K562 (cell line): Measurements from ENCODE around the gene ALPP. TPM values are rescaled to one million over a fixed set of nuclear protein-coding genes. Genes with fewer than 3 reads are reported as not detected.

Experiments used
- ATAC-seq: fragments of 200-7000 bp; cut with Tn5 transposase; 3 replicates; pipeline ENCODE4 v1.9.1; 2020; ENCODE audit warnings: moderate library complexity
- BruUV-seq: library from RNA; stranded (reverse); fragments of 400-500 nt; replicated peaks from 2 replicates; lab custom pipeline; 2021; lab: Mats Ljungman, UMichigan
- CTCF ChIA-PET: fragments of 300-600 bp; formaldehyde crosslinking; extraction: SDS; loops from one replicate; lab custom pipeline; 2021; ENCODE audit warnings: low intra/inter-chr PET ratio; lab: Yijun Ruan, JAX
- POLR2A ChIA-PET: fragments of 300-600, 350-650 bp; sonication (Branson Sonifier 250); formaldehyde crosslinking; extraction: SDS; loops from one replicate; lab custom pipeline; 2021; ENCODE audit warnings: antibody characterized with exemption, inconsistent platforms; lab: Yijun Ruan, JAX
- DNase-seq, 4 experiments: peaks; one replicate each; pipeline versions ENCODE4 v3.0.0 to v3.0.0-alpha.2; 2011 to 2018; ENCODE audit warnings: low spot score in 3 of 4, mixed read lengths in 3 of 4; ENCODE audit errors: extremely low read depth in 1 of 4
- FAIRE-seq: peaks from 2 replicates; lab custom pipeline; 2011; peaks lifted over from hg19 to GRCh38; lab: Jason Lieb, UNC
- H2AFZ ChIP-seq: 2 replicates; pipeline ENCODE4 v1.6.0; 2011; ENCODE audit warnings: low read depth, low read length, control low read depth, inconsistent platforms
- H3K27ac ChIP-seq: fragments of 200-600 bp; 3 replicates; pipeline ENCODE4 v1.8.0; 2011; ENCODE audit warnings: low read depth, mild to moderate bottlenecking, control low read depth, inconsistent platforms, low read length, moderate library complexity, mixed read lengths; ENCODE audit errors: extremely low read depth
- H3K27me3 ChIP-seq, 2 experiments: fragments of 300-600 bp in 1 of 2; 2 replicates in 1 of 2; 3 replicates in 1 of 2; pipeline versions ENCODE4 v1.6.0 to v1.8.0; 2011; ENCODE audit warnings: inconsistent platforms in 2 of 2, low read length in 2 of 2, mild to moderate bottlenecking in 1 of 2, mixed read lengths in 1 of 2, moderate library complexity in 1 of 2; ENCODE audit not compliant: control insufficient read depth in 2 of 2, insufficient read depth in 2 of 2
- H3K36me3 ChIP-seq: fragments of 300-600 bp; 3 replicates; pipeline ENCODE4 v1.8.0; 2011; ENCODE audit warnings: mild to moderate bottlenecking, low read length, inconsistent platforms; ENCODE audit not compliant: control insufficient read depth, insufficient read depth
- H3K4me1 ChIP-seq, 2 experiments: fragments of 200-600 bp in 1 of 2; replicated peaks in 1 of 2; 2 replicates in 1 of 2; 3 replicates in 1 of 2; pipeline versions ENCODE4 v1.5.1 to v1.8.0; 2011; ENCODE audit warnings: inconsistent platforms in 2 of 2, low read length in 2 of 2, mild to moderate bottlenecking in 1 of 2, mixed read lengths in 1 of 2, moderate library complexity in 1 of 2; ENCODE audit not compliant: control insufficient read depth in 2 of 2, insufficient read depth in 2 of 2
- H3K4me2 ChIP-seq: 2 replicates; pipeline ENCODE4 v1.6.1; 2011; ENCODE audit warnings: low read length, control low read depth, inconsistent platforms, mixed read lengths; ENCODE audit not compliant: insufficient read depth
- H3K4me3 ChIP-seq: fragments of 200-600 bp; sonication (generic), shearing (Covaris generic); 2 replicates; pipeline ENCODE4 v1.5.1; 2016; ENCODE audit warnings: control low read depth, inconsistent platforms
- H3K79me2 ChIP-seq: fragments of 200-600 bp; 3 replicates; pipeline ENCODE4 v1.8.0; 2011; ENCODE audit warnings: low read length, inconsistent platforms; ENCODE audit not compliant: control insufficient read depth, insufficient read depth
- H3K9ac ChIP-seq, 2 experiments: 2 replicates each; pipeline versions ENCODE4 v1.6.0 to v1.6.1; 2011; ENCODE audit warnings: low read depth in 2 of 2, low read length in 2 of 2, control low read depth in 1 of 2, inconsistent platforms in 1 of 2, mild to moderate bottlenecking in 1 of 2, mixed read lengths in 1 of 2; ENCODE audit not compliant: insufficient read depth in 1 of 2
- H3K9me1 ChIP-seq: one replicate; pipeline ENCODE4 v1.6.0; 2011; ENCODE audit warnings: inconsistent platforms, mild to moderate bottlenecking, low read length, moderate library complexity; ENCODE audit not compliant: control insufficient read depth, insufficient read depth
- H3K9me3 ChIP-seq: replicated peaks from 2 replicates; pipeline ENCODE4 v1.5.1; 2011; ENCODE audit warnings: low read depth, low read length, inconsistent platforms; ENCODE audit not compliant: control insufficient read depth, insufficient read depth
- H4K20me1 ChIP-seq: replicated peaks from 2 replicates; pipeline ENCODE4 v1.6.1; 2011; ENCODE audit warnings: low read length, inconsistent platforms, mixed read lengths; ENCODE audit not compliant: control insufficient read depth, insufficient read depth
- C11orf30 ChIP-seq: fragments of 450-650 bp; IDR thresholded peaks from 2 replicates; pipeline ENCODE4 v1.6.1; 2016; ENCODE audit warnings: low read depth, mild to moderate bottlenecking
- DIDO1 ChIP-seq: fragments of 450-650 bp; IDR thresholded peaks from 2 replicates; pipeline ENCODE4 v1.6.1; 2016; ENCODE audit warnings: low read depth, missing biosample characterization, missing genetic modification characterization
- HSF4 ChIP-seq: fragments of 250-450 bp; sonication (Bioruptor Pico); IDR thresholded peaks from 2 replicates; pipeline ENCODE4 v2.1.2; 2022; ENCODE audit warnings: mild to moderate bottlenecking, moderate library complexity, borderline replicate concordance
- ILF3 ChIP-seq: fragments of 450-650 bp; IDR thresholded peaks from 2 replicates; pipeline ENCODE4 v1.6.1; 2018; ENCODE audit warnings: antibody characterized with exemption, mild to moderate bottlenecking, moderate library complexity, borderline replicate concordance
- IRF2 ChIP-seq: sonication (generic); formaldehyde crosslinking; IDR thresholded peaks from 2 replicates; pipeline ENCODE4 v1.8.1; 2022; ENCODE audit warnings: mild to moderate bottlenecking, missing genetic modification reagents
- PHTF2 ChIP-seq: fragments of 250-450 bp; sonication (Bioruptor Pico); IDR thresholded peaks from 2 replicates; pipeline ENCODE4 v1.5.0; 2021; ENCODE audit warnings: mild to moderate bottlenecking
- PREB ChIP-seq: sonication (generic); formaldehyde crosslinking; IDR thresholded peaks from 2 replicates; pipeline ENCODE4 v1.8.1; 2023; ENCODE audit warnings: mild to moderate bottlenecking, missing genetic modification reagents
- RHOXF2B ChIP-seq: fragments of 250-450 bp; sonication (Bioruptor Pico); conservative IDR thresholded peaks from 2 replicates; pipeline ENCODE4 v1.5.1; 2021
- RUNX1 ChIP-seq: sonication (generic); IDR thresholded peaks from 2 replicates; pipeline ENCODE4 v1.6.1; 2016; ENCODE audit warnings: antibody characterized with exemption, low read depth
- ZC3H8 ChIP-seq: fragments of 450-650 bp; IDR thresholded peaks from 2 replicates; pipeline ENCODE4 v1.6.1; 2017
- ZNF311 ChIP-seq: fragments of 250-450 bp; sonication (Bioruptor Pico); IDR thresholded peaks from 2 replicates; pipeline ENCODE4 v1.4.0; 2020; ENCODE audit warnings: mild to moderate bottlenecking, moderate library complexity
- ZNF551 ChIP-seq: fragments of 250-450 bp; sonication (Bioruptor Pico); IDR thresholded peaks from 2 replicates; pipeline ENCODE4 v1.5.0; 2021; ENCODE audit warnings: mild to moderate bottlenecking, moderate library complexity
- ZNF707 ChIP-seq: fragments of 250-450 bp; sonication (Bioruptor Pico); conservative IDR thresholded peaks from 2 replicates; pipeline ENCODE4 v1.8.0; 2022; ENCODE audit warnings: inconsistent platforms, mild to moderate bottlenecking, moderate library complexity
- WGBS: fragments of 100-300 bp; shearing (Covaris generic); methylation state at CpG from one replicate; pipeline ENCODE4 v1.1.6; 2016; ENCODE audit warnings: low coverage, mixed read lengths; ENCODE audit not compliant: insufficient coverage; ENCODE audit errors: missing lambda C conversion rate; 5-methylcytosine and 5-hydroxymethylcytosine counted together
- in situ Hi-C: fragments of 300-500 bp; cut with MboI; formaldehyde crosslinking; loops from 4 replicates; pipeline ENCODE4 v1.15.0; 2018; ENCODE audit warnings: inconsistent platforms, mixed read lengths
- intact Hi-C: fragments of 100-400 bp; cut with micrococcal nuclease; formaldehyde crosslinking; loops from 2 replicates; pipeline ENCODE4 v1.14.2; 2022
- polyA plus RNA-seq, 8 experiments: library from polyadenylated mRNA; depleted of rRNA in 4 of 8; stranded (reverse) in 5 of 8; unstranded in 3 of 8; fragments of >200 nt; fragmentation: Nextera tagmentation in 2 of 8; fragmentation: Illumina TruSeq in 1 of 8; extraction: Ambion mirVana in 2 of 8; extraction: Trizol in 1 of 8; gene quantifications; 2 replicates each; pipeline versions ENCODE4 v1.2.1 to v1.2.3, GENCODE V29; 2011 to 2014; ENCODE audit warnings: inconsistent platforms in 1 of 8, missing spikeins in 1 of 8
- total RNA-seq, 7 experiments: library from RNA; depleted of rRNA in 6 of 7; stranded (reverse); fragments of >200 nt in 6 of 7; fragmentation: Illumina TruSeq in 2 of 7; extraction: Trizol in 2 of 7; gene quantifications; 2 replicates each; pipeline versions ENCODE4 v1.2.1 to v1.2.3, GENCODE V29; 2011 to 2021; ENCODE audit warnings: low replicate concordance in 1 of 7

Gene ALPP
- total and polyA plus RNA-seq, 9 of the 15 experiments (the other 6 are each of a cell fraction or from before 2014, with no cell fraction given), result 0.03 TPM; not detected in 8

DNA sequence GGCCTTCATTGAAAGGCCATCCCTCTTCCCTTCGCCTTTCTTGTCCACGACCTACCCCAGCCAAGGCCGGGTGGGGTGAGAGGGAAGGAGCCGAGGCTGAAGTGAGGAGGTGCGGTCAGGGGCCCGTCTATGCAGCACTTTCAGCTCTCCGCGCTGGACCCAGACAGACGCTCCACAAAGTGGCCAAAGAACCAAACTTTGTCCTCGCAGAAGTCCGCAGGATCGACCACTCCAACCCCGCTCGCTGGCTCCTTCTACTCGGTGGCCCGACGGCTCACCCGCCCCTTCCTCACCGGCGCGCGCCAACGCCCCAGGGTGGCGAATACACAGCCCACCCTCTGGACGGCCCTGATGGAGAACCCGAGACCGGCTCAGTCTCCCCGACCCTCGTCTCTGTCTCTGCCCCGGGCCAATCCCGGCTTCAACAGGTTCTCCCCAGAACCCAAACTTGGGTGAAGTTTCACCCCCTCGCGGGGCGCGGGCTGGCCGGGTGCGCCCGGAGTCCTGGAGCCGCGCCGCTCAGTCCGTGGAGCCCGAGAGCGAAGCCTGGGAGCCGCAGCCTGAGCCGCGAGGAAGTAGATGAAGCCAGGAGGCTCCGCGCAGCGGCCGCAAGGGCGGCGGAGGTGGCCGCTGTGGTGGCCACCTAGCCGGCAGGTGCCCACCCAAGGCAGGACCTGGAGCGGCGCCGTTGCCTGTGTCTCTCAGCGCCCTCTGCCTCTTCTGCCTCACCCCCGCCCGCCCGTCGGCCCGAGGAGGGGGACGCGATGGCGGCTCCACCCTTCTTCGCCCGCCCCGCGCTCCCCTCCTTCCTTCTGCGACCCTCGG, 26.7 kb upstream of the ALPP start:
- POLR2A ChIA-PET, result interaction anchor here (0.6 kb wide), 1 partner anchor 44 kb away, joined by 4 read pairs; no protein-coding TSS in a partner anchor
- no peak overlapping the region for H2AFZ ChIP-seq
- H3K4me1 ChIP-seq, result no peaks in the 10 kb centered on the region; a peak in 1 of 5 replicates
- 18% methylated on average over 31 of the region's 73 CpGs for WGBS
- ATAC-seq (no peak), FAIRE-seq (no peak), DNase-seq (no peak)
- H3K27me3 ChIP-seq, result peaks cover 0 to 55% of the 10 kb centered on the region in 2 experiments; a peak in 3 of 5 replicates
- TF ChIP-seq ZNF311 (CRISPR knock-in tag), result no peak
- no peak for TF ChIP-seq C11orf30
- no peak for TF ChIP-seq RHOXF2B (CRISPR knock-in tag)
- TF ChIP-seq ZC3H8, result no peak
- TF ChIP-seq HSF4 (CRISPR knock-in tag), result no peak
- no peak for TF ChIP-seq ILF3
- no peak for TF ChIP-seq PREB (CRISPR knock-in tag)
- no peak for TF ChIP-seq PHTF2 (CRISPR knock-in tag)
- TF ChIP-seq RUNX1, result no peak
- no peak for TF ChIP-seq IRF2
- TF ChIP-seq ZNF551 (CRISPR knock-in tag), result no peak
- no peak for TF ChIP-seq DIDO1
- no peak for TF ChIP-seq ZNF707 (CRISPR knock-in tag)
- H3K4me3 ChIP-seq, result no peak overlapping the region
- no peaks in the 10 kb centered on the region for H4K20me1 ChIP-seq
- no peak overlapping the region for H3K9ac ChIP-seq
- no peak overlapping the region for H3K27ac ChIP-seq
- no peaks in the 10 kb centered on the region for H3K9me1 ChIP-seq
- CTCF ChIA-PET, result no interaction called here
- no TSS peak for BruUV-seq
- in situ Hi-C loops (no loop called here), intact Hi-C loops (no loop called here)
- H3K36me3 ChIP-seq, result no peaks in the 10 kb centered on the region
- H3K4me2 ChIP-seq, result no peak overlapping the region
- no peaks in the 10 kb centered on the region for H3K79me2 ChIP-seq
- H3K9me3 ChIP-seq, result no peaks in the 10 kb centered on the region
